HG02970 (cell line): ENCODE results near the gene THRAP3.
"Not testable (repeated sequence)": the region's sequence is repeated elsewhere in the genome, so short reads cannot be mapped to it uniquely, and the experiment has no call there.

ENCODE experiments used
- ATAC-seq: cut with Tn5 transposase; IDR thresholded peaks from one replicate; pipeline ENCODE4 v1.9.1; 2021; ENCODE audit warnings: mild to moderate bottlenecking, moderate library complexity, moderate number of reproducible peaks; ENCODE audit not compliant: unreplicated experiment, low FRiP score

THRAP3 gene

GRCh38 chr1:36247538-36247937 lies 23.3 kb downstream of the THRAP3 start:
- ATAC-seq = no peak

DNA sequence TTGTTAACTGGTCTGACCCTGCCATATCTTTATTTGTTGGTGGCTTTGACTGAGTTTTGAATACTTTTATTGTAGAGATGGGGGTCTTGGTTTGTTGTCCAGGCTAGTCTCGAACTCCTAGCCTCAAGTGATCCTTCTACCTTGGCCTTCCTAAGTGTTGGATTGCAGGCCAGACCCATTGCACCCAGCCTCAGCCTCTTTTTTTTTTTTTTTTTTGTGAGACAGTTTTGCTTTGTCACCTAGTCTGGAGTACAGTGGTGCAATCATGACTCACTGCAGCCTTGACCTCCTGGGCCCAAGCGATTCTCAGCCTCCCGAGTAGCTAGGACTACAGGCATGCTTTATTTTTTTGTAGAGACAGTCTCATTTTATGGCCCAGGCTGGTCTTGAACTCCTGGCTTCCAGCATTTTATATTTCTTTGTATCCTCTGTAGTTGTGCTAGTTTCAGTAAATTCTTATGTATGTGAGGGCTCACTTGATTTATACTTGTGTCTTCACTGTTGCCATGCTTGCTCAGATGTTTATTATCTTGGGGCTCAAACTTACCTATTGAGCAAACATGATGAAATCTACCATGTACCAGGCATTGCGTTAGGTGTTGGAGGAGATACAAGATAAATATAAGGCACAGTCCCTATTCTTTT lies 24.1 kb downstream of the THRAP3 start:
- ATAC-seq = no peak

DNA sequence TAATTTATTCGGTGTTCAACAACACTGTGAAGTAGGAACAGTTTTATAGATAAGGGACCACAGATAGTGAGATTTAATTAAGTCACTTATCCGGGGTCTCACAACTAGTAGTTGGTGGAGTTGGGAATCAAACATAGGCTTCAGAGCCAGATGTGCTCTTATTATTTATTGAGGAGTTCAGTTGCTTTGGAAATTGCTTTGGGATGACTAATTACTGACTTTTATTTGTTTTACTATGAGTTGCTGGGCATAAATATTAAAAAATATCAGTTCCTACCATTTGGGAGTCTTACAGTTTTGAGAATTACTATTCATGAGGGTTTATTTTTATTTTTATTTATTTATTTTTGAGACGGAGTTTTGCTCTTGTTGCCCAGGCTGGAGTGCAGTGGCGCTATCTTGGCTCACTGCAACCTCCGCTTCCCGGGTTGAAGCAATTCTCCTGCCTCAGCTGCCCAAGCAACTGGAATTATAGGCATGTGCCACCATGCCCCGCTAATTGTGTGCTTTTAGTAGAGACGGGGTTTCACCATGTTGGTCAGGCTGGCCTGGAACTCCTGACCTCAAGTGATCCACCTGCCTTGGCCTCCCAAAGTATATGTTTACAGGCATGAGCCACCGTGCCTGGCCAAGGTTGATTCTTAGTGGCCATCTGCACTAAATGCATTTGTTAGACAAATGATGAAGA lies 27.7 kb downstream of the THRAP3 start:
- no peak for ATAC-seq

GRCh38 chr1:36252482-36252824 lies 28.2 kb downstream of the THRAP3 start:
- not testable (repeated sequence) for ATAC-seq

DNA sequence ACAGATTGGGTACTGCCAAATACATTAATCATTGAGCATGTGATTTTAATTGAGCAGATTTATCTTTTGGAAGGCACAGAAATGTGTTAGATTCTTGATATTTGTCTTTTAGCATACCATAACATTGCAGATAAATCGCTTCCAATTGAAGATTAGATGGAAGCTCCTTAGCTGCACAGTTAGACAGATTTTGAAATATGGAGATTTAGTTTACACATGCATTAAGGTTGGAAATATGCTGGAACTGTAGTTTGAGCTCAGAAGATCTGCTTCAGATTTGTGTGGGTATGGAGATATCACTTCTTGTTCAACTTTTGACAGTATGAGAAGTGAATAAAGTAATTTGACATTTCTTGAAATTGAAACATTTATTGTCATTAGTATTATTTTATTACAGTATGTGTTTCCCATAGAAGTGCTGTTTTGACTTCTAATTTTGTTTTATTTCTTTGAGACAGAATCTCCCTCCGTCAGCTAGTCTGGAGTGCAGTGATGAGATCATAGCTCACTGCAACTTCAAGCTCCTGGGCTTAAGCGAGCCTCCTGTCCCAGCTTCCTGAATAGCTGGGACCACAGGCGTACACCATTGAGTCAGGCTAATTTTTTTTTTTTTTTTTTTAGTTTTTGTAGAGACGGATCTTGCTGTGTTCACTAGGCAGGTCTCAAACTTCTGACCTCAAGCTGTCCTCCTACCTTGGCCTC lies 29.1 kb downstream of the THRAP3 start:
- ATAC-seq = no peak

GRCh38 chr1:36256558-36257374 lies 32.5 kb downstream of the THRAP3 start:
- ATAC-seq = no peak

DNA sequence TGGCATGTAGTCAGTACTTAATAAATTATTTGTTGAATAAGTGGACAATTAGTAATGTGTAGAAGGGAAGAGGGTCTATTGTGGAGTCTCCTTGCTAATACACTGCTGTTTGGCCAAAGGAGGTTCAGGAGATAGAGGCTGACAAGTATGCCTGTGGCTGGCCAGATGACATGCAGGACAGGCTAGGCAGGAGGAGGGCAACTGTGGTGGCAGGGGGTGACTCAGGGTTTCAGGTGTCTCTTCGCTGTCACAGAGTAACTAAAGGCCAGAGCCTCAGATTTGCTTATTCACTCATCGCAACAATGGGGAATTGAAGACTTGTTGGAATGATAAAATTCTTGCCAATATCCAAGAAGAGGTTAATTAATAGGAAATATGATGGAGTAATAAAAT lies 33.1 kb downstream of the THRAP3 start:
- ATAC-seq = no peak

DNA sequence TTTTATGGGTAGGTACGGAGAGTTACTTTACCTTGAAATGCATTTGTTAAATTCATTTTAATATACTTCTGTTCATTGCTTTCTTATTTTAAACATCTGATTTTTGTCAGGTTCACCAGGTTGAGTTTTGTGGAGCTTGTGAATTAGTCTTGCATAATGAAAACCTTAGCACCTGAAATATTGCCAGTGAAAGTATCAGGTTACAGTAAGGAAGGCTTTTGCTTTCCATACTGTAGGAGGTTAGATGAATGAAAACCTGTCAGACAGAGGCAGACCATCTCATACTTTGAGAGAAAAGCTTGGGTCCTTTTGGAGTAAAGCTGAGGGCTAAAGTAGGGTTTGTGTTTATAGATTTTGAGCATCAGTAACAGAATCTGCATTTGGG lies 34.7 kb downstream of the THRAP3 start:
- no peak for ATAC-seq

GRCh38 chr1:36268981-36269380 lies 44.7 kb downstream of the THRAP3 start:
- no peak for ATAC-seq

- no peak for ATAC-seq
These were observed 45.2 kb downstream of the THRAP3 start for GRCh38 chr1:36269408-36269838.

- ATAC-seq = no peak
These were observed 48.8 kb downstream of the THRAP3 start for GRCh38 chr1:36273024-36273423.

DNA sequence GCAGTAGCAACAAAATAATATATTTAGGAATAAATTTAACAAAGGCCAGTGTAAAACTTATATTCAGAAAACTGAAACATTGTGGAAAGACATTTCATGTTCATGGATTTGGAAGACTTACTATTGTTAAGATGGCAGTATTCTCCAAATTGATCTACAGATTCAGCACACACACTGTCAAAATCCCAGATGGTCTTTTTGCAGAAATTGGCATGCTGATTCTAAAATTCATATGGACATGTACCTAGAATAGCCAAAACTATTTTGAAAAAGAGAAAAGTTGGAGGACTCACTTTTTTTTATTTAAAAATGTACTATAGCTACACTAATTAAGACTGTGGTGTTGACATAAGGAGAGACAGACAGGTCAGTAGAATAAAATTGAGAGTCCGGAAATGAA lies 50.0 kb downstream of the THRAP3 start:
- no peak for ATAC-seq

GRCh38 chr1:36276688-36277087 lies 52.4 kb downstream of the THRAP3 start:
- ATAC-seq = no peak

DNA sequence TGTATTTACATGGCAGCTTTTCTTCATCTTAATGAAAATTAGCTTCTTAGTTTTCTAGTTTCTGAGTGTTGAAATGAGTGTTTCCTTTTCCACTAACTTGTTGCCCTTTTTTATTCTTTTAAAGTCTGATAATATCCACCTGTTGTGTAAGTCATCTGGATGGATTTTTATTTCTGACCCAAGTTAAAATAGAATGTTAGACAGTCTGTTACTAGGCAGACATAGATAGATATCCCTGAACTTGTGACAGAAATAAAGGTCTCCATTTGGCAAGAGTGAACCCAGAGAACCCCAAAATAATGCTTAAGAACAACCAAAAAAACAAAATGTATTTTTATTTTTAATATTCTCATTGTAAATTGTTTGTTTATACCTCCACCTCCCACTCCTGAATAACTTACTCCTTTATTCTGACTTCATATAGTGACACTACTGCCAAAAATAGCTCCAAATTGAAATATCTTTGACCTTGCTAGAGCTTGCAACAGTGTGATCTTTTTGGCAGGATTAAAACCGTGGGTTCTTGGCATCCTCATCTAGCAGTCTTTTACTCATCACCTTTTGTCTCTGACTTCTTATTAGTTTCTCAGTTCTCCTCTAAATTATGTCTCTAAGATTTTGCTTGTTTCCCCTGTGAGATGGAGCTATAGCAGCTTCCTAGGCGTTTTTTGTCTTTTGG lies 55.0 kb downstream of the THRAP3 start:
- no peak for ATAC-seq

GRCh38 chr1:36279789-36280296 lies 55.6 kb downstream of the THRAP3 start:
- no peak for ATAC-seq

DNA sequence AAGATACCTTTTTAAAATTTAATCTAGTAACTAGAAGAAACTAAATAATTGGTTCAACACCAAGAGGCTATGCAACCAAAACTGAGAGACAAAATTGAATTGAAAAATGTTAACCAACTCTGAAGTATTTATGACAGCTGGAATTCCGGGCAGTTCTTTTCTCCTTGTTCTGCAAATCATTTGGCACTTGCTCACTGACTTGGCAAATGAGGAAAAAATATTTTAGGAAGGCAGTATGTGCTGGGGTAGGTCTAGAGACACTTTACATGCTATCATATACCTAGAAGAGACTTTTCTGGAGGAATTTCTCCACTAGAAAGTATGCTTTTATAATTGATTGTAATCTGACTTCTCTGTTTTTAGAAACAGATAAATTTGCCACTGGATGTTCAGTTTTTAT lies 59.8 kb downstream of the THRAP3 start:
- no peak for ATAC-seq

DNA sequence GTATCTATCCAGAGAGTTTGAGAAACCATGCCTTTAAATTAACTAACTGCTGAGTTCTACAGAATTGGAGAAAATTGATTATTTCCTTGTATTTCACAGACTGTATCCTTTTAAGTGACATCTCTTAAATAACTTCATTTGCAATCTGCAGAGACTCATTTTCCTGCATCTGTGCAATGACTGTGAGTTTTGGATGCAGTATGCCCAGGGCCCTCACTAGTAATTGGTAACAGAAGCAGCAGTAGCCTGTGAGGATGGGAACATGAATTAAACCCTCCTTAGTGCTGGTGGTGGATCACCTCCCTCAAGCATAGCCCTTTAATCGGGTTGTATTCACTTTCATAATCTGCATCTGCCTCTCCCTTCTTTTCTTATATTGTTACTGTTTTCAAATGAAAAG lies 60.3 kb downstream of the THRAP3 start:
- ATAC-seq = no peak

DNA sequence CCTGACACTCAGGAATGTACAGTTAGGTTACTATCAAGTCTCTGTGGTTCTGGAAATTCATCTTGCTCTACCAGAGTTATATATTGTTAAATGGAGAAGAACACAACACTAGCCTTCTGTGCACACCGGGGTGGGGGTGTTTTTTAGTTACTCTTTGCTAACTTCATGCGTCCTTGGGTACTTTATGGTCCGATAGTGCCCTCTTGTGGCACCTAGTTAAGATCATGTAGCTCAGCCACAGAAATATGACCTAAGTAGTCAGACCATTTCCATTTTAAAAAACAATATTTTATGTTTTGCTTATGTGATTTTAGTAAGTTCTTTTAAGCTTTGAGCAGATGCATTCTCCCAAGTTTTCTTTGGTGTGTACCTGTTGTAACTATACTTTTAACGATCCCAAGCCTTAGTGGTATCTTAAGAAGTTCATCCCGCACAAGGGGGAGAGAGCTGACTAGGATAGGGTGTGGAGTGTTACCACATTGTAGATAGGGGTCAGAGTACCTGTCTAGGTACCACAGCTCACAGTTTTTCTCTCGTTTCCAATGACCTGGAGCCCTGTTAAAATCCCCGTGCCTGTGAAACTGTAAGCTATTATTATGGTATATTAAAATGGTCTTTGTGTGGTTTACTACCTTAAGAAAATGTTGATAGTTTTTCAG lies 61.3 kb downstream of the THRAP3 start:
- ATAC-seq = no peak

GRCh38 chr1:36286802-36287201 lies 62.6 kb downstream of the THRAP3 start:
- no peak for ATAC-seq

DNA sequence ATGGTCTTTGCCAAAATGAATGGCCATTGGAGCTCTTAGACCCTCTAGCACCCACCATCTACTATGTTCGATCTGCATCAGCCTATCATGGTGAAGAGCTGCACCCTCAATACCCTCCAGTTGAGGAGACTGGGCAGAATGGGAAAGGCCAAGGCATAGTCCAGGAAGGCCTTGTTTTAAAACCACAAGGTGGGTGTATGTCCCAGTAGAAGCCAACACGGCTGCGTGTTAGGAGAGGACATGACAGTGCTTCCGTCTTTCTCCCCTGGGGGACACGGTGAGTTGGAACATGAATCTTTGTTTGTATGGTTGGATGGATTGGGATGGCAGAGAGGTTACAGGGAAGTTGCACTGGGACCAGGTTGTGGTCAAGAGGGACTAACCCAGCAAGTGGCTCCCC lies 63.4 kb downstream of the THRAP3 start:
- ATAC-seq = no peak
